Measurements from ENCODE around the gene INPP5K. TPM values are rescaled to one million over a fixed set of nuclear protein-coding genes. Genes with fewer than 3 reads are reported as not detected.

The INPP5K gene
- total RNA-seq, 1 donor = 51.4 TPM

DNA sequence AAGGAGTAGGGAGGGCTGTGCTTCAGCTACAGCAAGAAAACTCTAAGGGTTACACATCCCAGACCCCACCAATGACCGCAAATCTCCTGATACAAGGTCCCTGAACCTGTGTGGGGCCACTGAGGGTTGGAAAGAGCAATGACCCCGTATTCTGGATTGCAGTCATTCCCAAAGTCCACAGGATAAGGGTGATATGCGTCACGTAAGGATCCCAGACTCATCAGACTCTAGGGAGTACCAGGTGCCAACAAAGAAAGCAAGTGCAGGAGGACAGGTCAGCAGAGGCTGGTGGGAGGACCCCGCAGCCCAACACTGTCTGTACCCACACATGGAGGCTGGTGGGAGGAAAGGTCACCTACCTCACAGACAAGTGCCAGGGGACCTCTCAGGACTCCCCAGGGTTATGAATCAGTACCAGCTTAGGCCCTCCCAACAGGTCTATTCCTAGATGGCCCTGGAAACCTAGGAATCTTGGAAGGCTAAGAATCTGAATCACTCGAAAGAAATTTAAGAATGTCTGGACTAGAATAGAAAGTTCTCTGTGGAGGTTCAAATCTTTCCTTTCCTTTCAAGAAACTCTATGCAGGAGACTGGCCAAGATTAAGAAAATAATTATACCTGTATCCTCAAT, 30.0 kb upstream of the INPP5K start:
- peaks cover 10% of the 10 kb centered on the region for H3K4me1 ChIP-seq (ENCODE audit: insufficient read depth, low read length)
- TF ChIP-seq, protein P1, sequence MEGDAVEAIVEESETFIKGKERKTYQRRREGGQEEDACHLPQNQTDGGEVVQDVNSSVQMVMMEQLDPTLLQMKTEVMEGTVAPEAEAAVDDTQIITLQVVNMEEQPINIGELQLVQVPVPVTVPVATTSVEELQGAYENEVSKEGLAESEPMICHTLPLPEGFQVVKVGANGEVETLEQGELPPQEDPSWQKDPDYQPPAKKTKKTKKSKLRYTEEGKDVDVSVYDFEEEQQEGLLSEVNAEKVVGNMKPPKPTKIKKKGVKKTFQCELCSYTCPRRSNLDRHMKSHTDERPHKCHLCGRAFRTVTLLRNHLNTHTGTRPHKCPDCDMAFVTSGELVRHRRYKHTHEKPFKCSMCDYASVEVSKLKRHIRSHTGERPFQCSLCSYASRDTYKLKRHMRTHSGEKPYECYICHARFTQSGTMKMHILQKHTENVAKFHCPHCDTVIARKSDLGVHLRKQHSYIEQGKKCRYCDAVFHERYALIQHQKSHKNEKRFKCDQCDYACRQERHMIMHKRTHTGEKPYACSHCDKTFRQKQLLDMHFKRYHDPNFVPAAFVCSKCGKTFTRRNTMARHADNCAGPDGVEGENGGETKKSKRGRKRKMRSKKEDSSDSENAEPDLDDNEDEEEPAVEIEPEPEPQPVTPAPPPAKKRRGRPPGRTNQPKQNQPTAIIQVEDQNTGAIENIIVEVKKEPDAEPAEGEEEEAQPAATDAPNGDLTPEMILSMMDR (IDR thresholded peaks at IDR 0.05; ENCODE audit: extremely low read depth, low read depth, low read length) = no peak
- peaks cover 59% of the 10 kb centered on the region for H3K36me3 ChIP-seq (ENCODE audit: insufficient read depth, low read length)
- H3K79me2 ChIP-seq (ENCODE audit: insufficient read depth, low read length) = peaks cover 9% of the 10 kb centered on the region
- peaks cover 28% of the 10 kb centered on the region for H4K20me1 ChIP-seq (ENCODE audit: insufficient read depth, low read length)
- no peak overlapping the region for H3K4me2 ChIP-seq (ENCODE audit: insufficient read depth, low read length)
- H3K4me3 ChIP-seq (ENCODE audit: insufficient read depth, low read length) = no peak overlapping the region
- H3K9me3 ChIP-seq (ENCODE audit: low read depth, low read length) = no peaks in the 10 kb centered on the region
- peak; percentile 95 for DNase-seq (ENCODE audit: insufficient read length, low spot score, missing footprints)
- no peaks in the 10 kb centered on the region for H3K27me3 ChIP-seq (ENCODE audit: insufficient read depth, low read length)
- H2AFZ ChIP-seq (ENCODE audit: low read length) = no peak overlapping the region
- H3K27ac ChIP-seq (ENCODE audit: low read depth, low read length) = peak overlapping the region; percentile 33

DNA sequence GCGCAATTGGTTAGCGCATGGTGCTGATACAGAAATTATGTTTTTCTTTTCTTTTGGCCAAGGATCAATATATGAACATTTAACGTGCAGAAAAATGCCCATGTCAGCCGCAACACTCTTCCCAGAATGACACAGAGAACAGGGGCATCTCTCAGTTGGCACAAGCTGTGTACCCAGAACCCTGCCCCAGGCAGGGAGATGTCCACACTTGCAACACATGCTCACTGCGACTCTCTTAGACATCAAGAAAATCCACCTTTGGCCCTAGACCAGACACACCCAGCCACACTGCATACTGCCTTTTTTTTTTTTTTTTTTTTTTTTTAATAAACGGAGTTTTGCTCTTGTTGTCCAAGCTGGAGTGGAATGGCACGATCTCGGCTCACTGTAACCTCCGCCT, 29.2 kb upstream of the INPP5K start:
- no peak overlapping the region for H3K4me2 ChIP-seq (ENCODE audit: insufficient read depth, low read length)
- H3K4me1 ChIP-seq (ENCODE audit: insufficient read depth, low read length) = peaks cover 10% of the 10 kb centered on the region
- peak; percentile 23 for DNase-seq (ENCODE audit: insufficient read length, low spot score, missing footprints)
- H3K36me3 ChIP-seq (ENCODE audit: insufficient read depth, low read length) = peaks cover 54% of the 10 kb centered on the region
- peaks cover 27% of the 10 kb centered on the region for H4K20me1 ChIP-seq (ENCODE audit: insufficient read depth, low read length)
- no peaks in the 10 kb centered on the region for H3K9me3 ChIP-seq (ENCODE audit: low read depth, low read length)
- TF ChIP-seq, protein P1 (IDR thresholded peaks at IDR 0.05; ENCODE audit: extremely low read depth, low read depth, low read length) = no peak
- H3K27me3 ChIP-seq (ENCODE audit: insufficient read depth, low read length) = no peaks in the 10 kb centered on the region
- peaks cover 9% of the 10 kb centered on the region for H3K79me2 ChIP-seq (ENCODE audit: insufficient read depth, low read length)
- no peak overlapping the region for H3K27ac ChIP-seq (ENCODE audit: low read depth, low read length)
- H3K4me3 ChIP-seq (ENCODE audit: insufficient read depth, low read length) = no peak overlapping the region
- no peak overlapping the region for H2AFZ ChIP-seq (ENCODE audit: low read length)

DNA sequence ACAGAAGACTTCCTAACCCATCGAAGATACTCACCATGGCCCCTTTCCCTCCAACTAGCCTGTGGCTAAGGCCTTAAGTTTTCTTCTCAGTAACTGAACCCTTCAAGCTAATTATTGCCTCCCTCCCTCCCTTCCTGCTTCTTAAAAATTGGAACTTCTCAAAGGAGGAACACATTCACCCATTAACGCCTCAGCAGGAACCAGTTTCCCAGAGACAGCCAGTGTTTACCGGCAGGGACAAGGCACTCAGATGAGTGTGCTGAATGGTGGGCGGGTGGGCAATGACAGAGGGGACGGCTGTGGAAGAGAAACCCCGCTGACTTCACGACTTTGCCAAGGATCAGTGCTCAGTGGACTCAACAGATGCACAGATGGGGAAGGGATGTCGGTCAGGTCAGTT, 25.9 kb upstream of the INPP5K start:
- Histone ChIP-seq H3K36me3 (ENCODE audit: insufficient read depth, low read length) (peaks cover 56% of the 10 kb centered on the region), H2AFZ (ENCODE audit: low read length) (no peak overlapping the region), H3K27ac (ENCODE audit: low read depth, low read length) (no peak overlapping the region), H3K4me1 (ENCODE audit: insufficient read depth, low read length) (peaks cover 10% of the 10 kb centered on the region), H4K20me1 (ENCODE audit: insufficient read depth, low read length) (peaks cover 22% of the 10 kb centered on the region), H3K9me3 (ENCODE audit: low read depth, low read length) (no peaks in the 10 kb centered on the region), H3K4me2 (ENCODE audit: insufficient read depth, low read length) (no peak overlapping the region), H3K79me2 (ENCODE audit: insufficient read depth, low read length) (peaks cover 5% of the 10 kb centered on the region), H3K27me3 (ENCODE audit: insufficient read depth, low read length) (no peaks in the 10 kb centered on the region), H3K4me3 (ENCODE audit: insufficient read depth, low read length) (no peak overlapping the region)
- TF ChIP-seq, protein P1 (IDR thresholded peaks at IDR 0.05; ENCODE audit: extremely low read depth, low read depth, low read length) = no peak
- DNase-seq (ENCODE audit: insufficient read length, low spot score, missing footprints) = peak; percentile 63

DNA sequence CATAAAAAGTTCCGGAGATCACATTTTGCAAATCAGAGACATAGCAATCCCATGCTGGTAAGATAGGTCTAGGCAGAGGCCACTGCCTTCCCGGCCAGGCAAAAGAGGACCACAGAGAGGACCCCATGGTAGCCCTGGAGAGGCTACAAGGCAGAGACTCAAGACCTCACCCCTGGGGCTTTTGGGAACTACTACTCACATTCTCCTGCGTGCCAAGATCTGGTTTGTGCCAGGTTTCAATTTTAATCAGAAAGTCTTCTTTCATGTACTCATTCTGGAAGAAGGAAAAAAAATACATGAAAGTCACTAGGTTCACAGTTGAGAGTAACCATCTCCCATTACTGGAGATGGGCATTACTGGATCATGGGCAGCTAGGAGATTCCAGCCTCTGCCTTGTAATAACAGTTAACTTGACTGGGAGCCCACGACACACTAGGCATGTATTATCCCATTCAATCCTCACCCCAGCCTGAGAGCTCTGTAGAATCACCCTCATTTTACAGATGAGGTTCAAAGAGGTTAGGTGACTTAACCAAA, 25.0 kb upstream of the INPP5K start:
- peaks cover 5% of the 10 kb centered on the region for H3K79me2 ChIP-seq (ENCODE audit: insufficient read depth, low read length)
- DNase-seq (ENCODE audit: insufficient read length, low spot score, missing footprints) = peak; percentile 51
- H3K27ac ChIP-seq (ENCODE audit: low read depth, low read length) = no peak overlapping the region
- no peak overlapping the region for H2AFZ ChIP-seq (ENCODE audit: low read length)
- H3K36me3 ChIP-seq (ENCODE audit: insufficient read depth, low read length) = peaks cover 58% of the 10 kb centered on the region
- peaks cover 20% of the 10 kb centered on the region for H4K20me1 ChIP-seq (ENCODE audit: insufficient read depth, low read length)
- peaks cover 3% of the 10 kb centered on the region for H3K4me1 ChIP-seq (ENCODE audit: insufficient read depth, low read length)
- no peaks in the 10 kb centered on the region for H3K9me3 ChIP-seq (ENCODE audit: low read depth, low read length)
- H3K4me3 ChIP-seq (ENCODE audit: insufficient read depth, low read length) = no peak overlapping the region
- H3K4me2 ChIP-seq (ENCODE audit: insufficient read depth, low read length) = no peak overlapping the region
- no peaks in the 10 kb centered on the region for H3K27me3 ChIP-seq (ENCODE audit: insufficient read depth, low read length)
- TF ChIP-seq, protein P1 (IDR thresholded peaks at IDR 0.05; ENCODE audit: extremely low read depth, low read depth, low read length) = no peak

All from osteoblast (primary cell).